ENCODE data around the gene MDH2. TPM values are rescaled to one million over a fixed set of nuclear protein-coding genes. Genes with fewer than 3 reads are reported as not detected.
"Not testable (repeated sequence)": the region's sequence is repeated elsewhere in the genome, so short reads cannot be mapped to it uniquely, and the experiment has no call there.

Gene MDH2
- total RNA-seq, 1 experiment from 2014 or later = 160 TPM

GRCh38 chr7:76022026-76022780 is 25.7 kb upstream of the MDH2 start:
- Histone ChIP-seq H3K4me1 (no peaks in the 10 kb centered on the region), H3K9me3 (replicated peaks) (no peaks in the 10 kb centered on the region), H3K27me3 (no peaks in the 10 kb centered on the region), H3K4me3 (no peak overlapping the region), H3K27ac (no peak overlapping the region), H3K36me3 (peaks cover 13% of the 10 kb centered on the region)
- DNase-seq = peak in 1 of 2 experiments; percentile 28

GRCh38 chr7:76023002-76023401 is 24.9 kb upstream of the MDH2 start:
- Histone ChIP-seq H3K4me1 (no peaks in the 10 kb centered on the region), H3K27ac (no peak overlapping the region), H3K36me3 (peaks cover 13% of the 10 kb centered on the region), H3K9me3 (replicated peaks) (no peaks in the 10 kb centered on the region), H3K27me3 (no peaks in the 10 kb centered on the region), H3K4me3 (no peak overlapping the region)
- DNase-seq = peak in 1 of 2 experiments; percentile 30

GRCh38 chr7:76029682-76030081 is 18.2 kb upstream of the MDH2 start:
- not testable (repeated sequence) for H3K27me3 ChIP-seq; H3K27ac ChIP-seq; H3K9me3 ChIP-seq (replicated peaks); H3K4me1 ChIP-seq; H3K4me3 ChIP-seq; DNase-seq; H3K36me3 ChIP-seq

- Histone ChIP-seq H3K9me3 (replicated peaks) (no peaks in the 10 kb centered on the region), H3K4me1 (no peaks in the 10 kb centered on the region), H3K27ac (no peak overlapping the region), H3K4me3 (no peak overlapping the region), H3K36me3 (peaks cover 4% of the 10 kb centered on the region), H3K27me3 (no peaks in the 10 kb centered on the region)
- DNase-seq = no peak
These were observed 15.9 kb upstream of the MDH2 start for GRCh38 chr7:76031964-76032363.

- Histone ChIP-seq H3K36me3 (no peaks in the 10 kb centered on the region), H3K27me3 (no peaks in the 10 kb centered on the region), H3K9me3 (replicated peaks) (no peaks in the 10 kb centered on the region), H3K27ac (no peak overlapping the region), H3K4me1 (no peaks in the 10 kb centered on the region), H3K4me3 (no peak overlapping the region)
- DNase-seq = no peak
These were observed 10.6 kb upstream of the MDH2 start for GRCh38 chr7:76037310-76037709.

- Histone ChIP-seq H3K36me3 (no peaks in the 10 kb centered on the region), H3K27me3 (no peaks in the 10 kb centered on the region), H3K9me3 (replicated peaks) (no peaks in the 10 kb centered on the region), H3K4me1 (no peaks in the 10 kb centered on the region), H3K4me3 (no peak overlapping the region), H3K27ac (no peak overlapping the region)
- no peak for DNase-seq
These were observed 7.8 kb upstream of the MDH2 start for GRCh38 chr7:76040126-76040525.

- DNase-seq = no peak
- H3K36me3 ChIP-seq = peaks cover 3% of the 10 kb centered on the region; the same call in 1 of the 2 replicates
These were observed 3.5 kb upstream of the MDH2 start for GRCh38 chr7:76044375-76044865.

GRCh38 chr7:76047305-76047810 is 548 bp upstream of the MDH2 start:
- Histone ChIP-seq H3K27me3 (no peaks in the 10 kb centered on the region), H3K27ac (peak overlapping the region; percentile 85), H3K4me3 (peak overlapping the region; percentile 96), H3K36me3 (peaks cover 19% of the 10 kb centered on the region), H3K4me1 (peaks cover 6% of the 10 kb centered on the region), H3K9me3 (replicated peaks) (no peaks in the 10 kb centered on the region)
- DNase-seq = no peak

More at GRCh38 chr7:76044375-76044865, 3.5 kb upstream of the MDH2 start:
- Histone ChIP-seq H3K27ac (no peak overlapping the region), H3K4me3 (no peak overlapping the region), H3K4me1 (peaks cover 6% of the 10 kb centered on the region), H3K27me3 (no peaks in the 10 kb centered on the region), H3K9me3 (replicated peaks) (no peaks in the 10 kb centered on the region)

- Histone ChIP-seq H3K9me3 (replicated peaks) (no peaks in the 10 kb centered on the region), H3K36me3 (peaks cover 21% of the 10 kb centered on the region), H3K4me1 (peaks cover 6% of the 10 kb centered on the region), H3K4me3 (peak overlapping the region; percentile 96), H3K27me3 (no peaks in the 10 kb centered on the region), H3K27ac (peak overlapping the region; percentile 85)
- peak; percentile 20 to 46 for DNase-seq
These were observed 722 bp downstream of the MDH2 start for GRCh38 chr7:76048668-76048988.

GRCh38 chr7:76049295-76049694 is 1.4 kb downstream of the MDH2 start:
- Histone ChIP-seq H3K4me1 (peaks cover 6% of the 10 kb centered on the region), H3K9me3 (replicated peaks) (no peaks in the 10 kb centered on the region), H3K36me3 (peaks cover 21% of the 10 kb centered on the region), H3K4me3 (peak overlapping the region; percentile 96), H3K27me3 (no peaks in the 10 kb centered on the region), H3K27ac (no peak overlapping the region)
- DNase-seq = peak in 1 of 2 experiments; percentile 24

GRCh38 chr7:76050545-76050944 is 2.6 kb downstream of the MDH2 start:
- Histone ChIP-seq H3K4me3 (no peak overlapping the region), H3K27ac (no peak overlapping the region), H3K4me1 (peaks cover 6% of the 10 kb centered on the region), H3K9me3 (replicated peaks) (no peaks in the 10 kb centered on the region), H3K27me3 (no peaks in the 10 kb centered on the region), H3K36me3 (peaks cover 31% of the 10 kb centered on the region)
- DNase-seq = no peak

- Histone ChIP-seq H3K4me3 (no peak overlapping the region), H3K4me1 (peaks cover 17% of the 10 kb centered on the region), H3K27ac (no peak overlapping the region), H3K27me3 (no peaks in the 10 kb centered on the region), H3K9me3 (replicated peaks) (no peaks in the 10 kb centered on the region), H3K36me3 (peaks cover 40% of the 10 kb centered on the region)
- no peak for DNase-seq
These were observed 3.9 kb downstream of the MDH2 start for GRCh38 chr7:76051840-76052239.

- not testable (repeated sequence) for H3K27ac ChIP-seq; DNase-seq; H3K4me3 ChIP-seq; H3K9me3 ChIP-seq (replicated peaks); H3K27me3 ChIP-seq
- H3K4me1 ChIP-seq = peaks cover 24% of the 10 kb centered on the region
- H3K36me3 ChIP-seq = peaks cover 47% of the 10 kb centered on the region
These were observed 4.8 kb downstream of the MDH2 start for GRCh38 chr7:76052681-76053080.

- Histone ChIP-seq H3K9me3 (replicated peaks) (no peaks in the 10 kb centered on the region), H3K27me3 (no peaks in the 10 kb centered on the region), H3K4me3 (no peak overlapping the region), H3K4me1 (peaks cover 26% of the 10 kb centered on the region), H3K36me3 (peaks cover 55% of the 10 kb centered on the region), H3K27ac (no peak overlapping the region)
- no peak for DNase-seq
These were observed 5.6 kb downstream of the MDH2 start for GRCh38 chr7:76053461-76053860.

- no peak overlapping the region for H3K27ac ChIP-seq
- H3K36me3 ChIP-seq = peaks cover 61% of the 10 kb centered on the region
These were observed 6.5 kb downstream of the MDH2 start for GRCh38 chr7:76054123-76055120.

More at GRCh38 chr7:76054123-76055120, 6.5 kb downstream of the MDH2 start:
- Histone ChIP-seq H3K27me3 (no peaks in the 10 kb centered on the region), H3K4me3 (no peak overlapping the region), H3K4me1 (peaks cover 21% of the 10 kb centered on the region), H3K9me3 (replicated peaks) (no peaks in the 10 kb centered on the region)
- DNase-seq = no peak
